Loucy (cell line): ENCODE measurements around the gene DNAL4.

Experiments used
- H2AFZ ChIP-seq: fragments of 200-600 bp; sonication (generic); 2 replicates; pipeline ENCODE4 v1.6.0; 2016; ENCODE audit warnings: antibody characterized with exemption, mild to moderate bottlenecking, low read length, moderate library complexity
- H3F3A ChIP-seq: fragments of 200-600 bp; 2 replicates; pipeline ENCODE4 v1.6.0; 2016; ENCODE audit warnings: antibody characterized with exemption, low read depth, mild to moderate bottlenecking
- H3K27me3 ChIP-seq: fragments of 200-600 bp; sonication (generic); 2 replicates; pipeline ENCODE4 v1.6.1; 2014; ENCODE audit warnings: low read length, mild to moderate bottlenecking; ENCODE audit not compliant: insufficient read depth, poor library complexity, severe bottlenecking
- H3K36me3 ChIP-seq: fragments of 200-600 bp; sonication (generic); 2 replicates; pipeline ENCODE4 v1.6.1; 2016; ENCODE audit warnings: low read length; ENCODE audit not compliant: insufficient read depth
- H3K4me1 ChIP-seq: fragments of 200-600 bp; sonication (generic); 2 replicates; pipeline ENCODE4 v1.5.1; 2014; ENCODE audit warnings: low read length, mild to moderate bottlenecking; ENCODE audit not compliant: insufficient read depth, poor library complexity, severe bottlenecking
- H3K4me2 ChIP-seq: fragments of 200-600 bp; sonication (generic); 2 replicates; pipeline ENCODE4 v1.6.0; 2014; ENCODE audit warnings: antibody characterized with exemption, low read length, low read depth, mild to moderate bottlenecking; ENCODE audit not compliant: poor library complexity, severe bottlenecking
- H3K4me3 ChIP-seq: fragments of 200-600 bp; sonication (generic); 2 replicates; pipeline ENCODE4 v1.5.1; 2014; ENCODE audit warnings: low read length, mild to moderate bottlenecking, mixed read lengths; ENCODE audit not compliant: poor library complexity, severe bottlenecking
- H3K79me2 ChIP-seq: fragments of 200-600 bp; sonication (generic); 2 replicates; pipeline ENCODE4 v1.6.1; 2014; ENCODE audit warnings: low read length; ENCODE audit not compliant: insufficient read depth
- H3K9ac ChIP-seq: fragments of 200-600 bp; sonication (generic); 2 replicates; pipeline ENCODE4 v1.6.0; 2014; ENCODE audit warnings: mild to moderate bottlenecking, low read depth, low read length, moderate library complexity; ENCODE audit not compliant: poor library complexity, severe bottlenecking
- H3K9me2 ChIP-seq: fragments of 200-600 bp; sonication (generic); replicated peaks from 2 replicates; pipeline ENCODE4 v1.6.1; 2016; ENCODE audit warnings: low read depth, low read length, mixed read lengths
- H3K9me3 ChIP-seq: fragments of 200-600 bp; sonication (generic); 2 replicates; pipeline ENCODE4 v1.6.1; 2014; ENCODE audit warnings: mild to moderate bottlenecking, antibody characterized with exemption, low read length, low read depth; ENCODE audit not compliant: insufficient read depth
- H4K20me1 ChIP-seq: fragments of 200-600 bp; sonication (generic); 2 replicates; pipeline ENCODE4 v1.6.0; 2014; ENCODE audit warnings: antibody characterized with exemption, low read length, mild to moderate bottlenecking; ENCODE audit not compliant: insufficient read depth, poor library complexity, severe bottlenecking
- EZH2phosphoT487 ChIP-seq: fragments of 200-600 bp; IDR thresholded peaks from 2 replicates; pipeline ENCODE4 v1.6.1; 2018; ENCODE audit warnings: antibody characterized with exemption, mild to moderate bottlenecking, moderate library complexity, borderline replicate concordance
- TF ChIP-seq, protein P1 (sequence below): fragments of 200-600 bp; sonication (generic); conservative IDR thresholded peaks from 2 replicates; pipeline ENCODE4 v1.5.1; 2014; ENCODE audit warnings: mild to moderate bottlenecking, antibody characterized with exemption, low read length

The DNAL4 gene

DNA sequence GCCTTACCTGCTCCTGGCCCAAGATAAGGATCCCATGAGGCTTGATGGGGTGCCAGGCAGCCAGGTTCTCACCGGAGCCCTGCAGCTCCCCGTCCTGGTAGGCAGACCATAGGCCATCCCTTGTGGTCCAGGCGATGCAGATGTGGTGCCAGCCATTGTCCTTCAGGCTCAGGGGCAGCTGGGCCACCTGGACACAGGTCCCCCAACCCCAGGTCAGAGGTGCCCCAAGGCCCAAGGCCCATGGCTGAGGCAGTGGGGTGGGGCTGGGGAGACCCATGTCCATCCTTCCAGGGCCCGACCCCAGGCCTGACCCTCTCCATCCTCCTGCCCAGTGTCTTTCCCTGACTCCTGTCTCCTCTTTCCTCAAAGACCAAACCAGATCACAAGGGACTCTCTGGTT is 29.1 kb upstream of the DNAL4 start:
- no peak overlapping the region for H3K4me3 ChIP-seq
- H3K36me3 ChIP-seq = no peaks in the 10 kb centered on the region
- H3K4me2 ChIP-seq = no peak overlapping the region
- no peaks in the 10 kb centered on the region for H3K4me1 ChIP-seq
- H3K79me2 ChIP-seq = no peaks in the 10 kb centered on the region
- no peak overlapping the region for H3K9ac ChIP-seq
- H3F3A ChIP-seq = no peaks in the 10 kb centered on the region
- no peaks in the 10 kb centered on the region for H3K9me2 ChIP-seq
- no peaks in the 10 kb centered on the region for H3K9me3 ChIP-seq
- no peak overlapping the region for H2AFZ ChIP-seq
- H4K20me1 ChIP-seq = no peaks in the 10 kb centered on the region
- TF ChIP-seq, protein P1, sequence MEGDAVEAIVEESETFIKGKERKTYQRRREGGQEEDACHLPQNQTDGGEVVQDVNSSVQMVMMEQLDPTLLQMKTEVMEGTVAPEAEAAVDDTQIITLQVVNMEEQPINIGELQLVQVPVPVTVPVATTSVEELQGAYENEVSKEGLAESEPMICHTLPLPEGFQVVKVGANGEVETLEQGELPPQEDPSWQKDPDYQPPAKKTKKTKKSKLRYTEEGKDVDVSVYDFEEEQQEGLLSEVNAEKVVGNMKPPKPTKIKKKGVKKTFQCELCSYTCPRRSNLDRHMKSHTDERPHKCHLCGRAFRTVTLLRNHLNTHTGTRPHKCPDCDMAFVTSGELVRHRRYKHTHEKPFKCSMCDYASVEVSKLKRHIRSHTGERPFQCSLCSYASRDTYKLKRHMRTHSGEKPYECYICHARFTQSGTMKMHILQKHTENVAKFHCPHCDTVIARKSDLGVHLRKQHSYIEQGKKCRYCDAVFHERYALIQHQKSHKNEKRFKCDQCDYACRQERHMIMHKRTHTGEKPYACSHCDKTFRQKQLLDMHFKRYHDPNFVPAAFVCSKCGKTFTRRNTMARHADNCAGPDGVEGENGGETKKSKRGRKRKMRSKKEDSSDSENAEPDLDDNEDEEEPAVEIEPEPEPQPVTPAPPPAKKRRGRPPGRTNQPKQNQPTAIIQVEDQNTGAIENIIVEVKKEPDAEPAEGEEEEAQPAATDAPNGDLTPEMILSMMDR = no peak
- no peak for TF ChIP-seq EZH2phosphoT487
- no peaks in the 10 kb centered on the region for H3K27me3 ChIP-seq

DNA sequence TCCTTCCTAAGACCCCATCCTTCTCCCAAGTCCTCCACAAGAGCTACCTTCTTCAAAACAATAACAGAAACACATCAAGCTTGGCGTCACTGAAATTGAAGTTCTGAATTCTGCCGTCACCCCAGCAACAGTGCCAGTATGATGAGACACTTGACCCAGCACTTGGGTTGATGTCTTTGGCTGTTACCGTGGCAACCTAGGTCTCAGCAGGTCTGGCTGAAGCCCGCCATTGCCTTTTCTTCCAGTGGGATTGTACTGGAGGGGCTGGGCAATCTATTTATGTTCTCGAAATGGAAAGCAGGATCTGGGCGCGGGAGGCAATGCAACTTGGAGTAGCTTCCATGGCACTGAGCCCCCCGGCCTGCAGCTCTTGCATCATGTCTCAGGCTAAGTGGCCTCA is 26.1 kb upstream of the DNAL4 start:
- Histone ChIP-seq H3K9me2 (no peaks in the 10 kb centered on the region), H3K9ac (no peak overlapping the region), H3F3A (no peaks in the 10 kb centered on the region), H4K20me1 (no peaks in the 10 kb centered on the region), H3K4me2 (no peak overlapping the region), H3K9me3 (no peaks in the 10 kb centered on the region), H3K4me1 (no peaks in the 10 kb centered on the region), H3K27me3 (no peaks in the 10 kb centered on the region), H3K36me3 (no peaks in the 10 kb centered on the region), H3K79me2 (no peaks in the 10 kb centered on the region), H3K4me3 (no peak overlapping the region), H2AFZ (no peak overlapping the region)
- TF ChIP-seq, protein P1 = no peak
- TF ChIP-seq EZH2phosphoT487 = no peak

DNA sequence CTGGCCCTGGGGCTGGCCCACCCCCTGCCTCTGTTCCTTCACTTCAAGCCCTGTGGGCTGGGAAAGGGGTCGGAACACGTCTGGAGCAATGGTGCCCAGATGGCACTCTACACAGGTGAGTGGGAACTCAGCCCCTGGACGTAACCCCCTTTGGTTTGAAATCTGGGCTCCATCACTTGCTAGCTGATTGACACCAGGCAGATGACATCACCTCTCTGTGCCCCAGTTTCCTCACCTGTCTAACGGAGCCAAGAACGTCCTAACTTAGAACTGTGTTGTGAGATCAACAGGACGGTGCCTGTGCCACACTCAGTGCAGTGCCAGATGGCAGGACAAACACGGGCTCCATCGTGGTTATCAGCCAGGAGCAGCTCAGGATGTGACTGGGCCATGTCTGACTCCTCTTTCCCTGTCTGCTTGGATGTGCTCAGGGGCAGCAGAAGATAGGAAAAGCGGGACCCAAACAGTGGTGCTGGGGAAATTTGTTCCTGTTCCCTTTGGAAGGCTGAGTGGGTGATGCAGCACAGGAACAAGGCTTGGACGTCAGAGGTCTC is 25.5 kb upstream of the DNAL4 start:
- H3K9ac ChIP-seq = no peak overlapping the region
- no peak for TF ChIP-seq EZH2phosphoT487
- TF ChIP-seq, protein P1 = no peak

More for the DNA sequence above, 25.5 kb upstream of the DNAL4 start:
- no peaks in the 10 kb centered on the region for H3K4me1 ChIP-seq
- no peak overlapping the region for H3K4me3 ChIP-seq
- no peaks in the 10 kb centered on the region for H3K79me2 ChIP-seq
- H3K36me3 ChIP-seq = no peaks in the 10 kb centered on the region
- no peaks in the 10 kb centered on the region for H3K9me2 ChIP-seq
- no peaks in the 10 kb centered on the region for H3K27me3 ChIP-seq
- no peaks in the 10 kb centered on the region for H3F3A ChIP-seq
- H4K20me1 ChIP-seq = no peaks in the 10 kb centered on the region
- H3K4me2 ChIP-seq = no peak overlapping the region
- no peaks in the 10 kb centered on the region for H3K9me3 ChIP-seq
- no peak overlapping the region for H2AFZ ChIP-seq
